ENCODE results near the gene VPS35L.

VPS35L gene

GRCh38 chr16:19595043-19595767, 39.7 kb downstream of the VPS35L start:
- Histone ChIP-seq H3K27me3 (ENCODE audit: control insufficient read depth in 1 of 2, insufficient read depth in 2 of 2, low read length in 2 of 2) (no peaks in the 10 kb centered on the region), H3K9me3 (ENCODE audit: control insufficient read depth in 2 of 2, low read length in 2 of 2) (no peaks in the 10 kb centered on the region), H3K9ac (ENCODE audit: low read length in 2 of 2) (no peak overlapping the region), H3K36me3 (ENCODE audit: control insufficient read depth in 2 of 2, insufficient read depth in 2 of 2, low read length in 2 of 2) (peaks cover 11 to 24% of the 10 kb centered on the region in 2 donors), H3K4me3 (ENCODE audit: low read length in 2 of 2) (no peak overlapping the region), H3K27ac (ENCODE audit: low read length) (peak overlapping the region; percentile 18), H3K4me1 (ENCODE audit: control insufficient read depth, insufficient read depth, low read length) (peaks cover 6% of the 10 kb centered on the region)

GRCh38 chr16:19598805-19599510, 43.5 kb downstream of the VPS35L start:
- Histone ChIP-seq H3K4me1 (ENCODE audit: control insufficient read depth, insufficient read depth, low read length) (peaks cover 6% of the 10 kb centered on the region), H3K9ac (ENCODE audit: low read length in 2 of 2) (no peak overlapping the region), H3K27me3 (ENCODE audit: control insufficient read depth in 1 of 2, insufficient read depth in 2 of 2, low read length in 2 of 2) (no peaks in the 10 kb centered on the region), H3K36me3 (ENCODE audit: control insufficient read depth in 2 of 2, insufficient read depth in 2 of 2, low read length in 2 of 2) (peaks cover 7 to 23% of the 10 kb centered on the region in 2 donors), H3K27ac (ENCODE audit: low read length) (no peak overlapping the region), H3K9me3 (ENCODE audit: control insufficient read depth in 2 of 2, low read length in 2 of 2) (no peaks in the 10 kb centered on the region), H3K4me3 (ENCODE audit: low read length in 2 of 2) (no peak overlapping the region)

DNA sequence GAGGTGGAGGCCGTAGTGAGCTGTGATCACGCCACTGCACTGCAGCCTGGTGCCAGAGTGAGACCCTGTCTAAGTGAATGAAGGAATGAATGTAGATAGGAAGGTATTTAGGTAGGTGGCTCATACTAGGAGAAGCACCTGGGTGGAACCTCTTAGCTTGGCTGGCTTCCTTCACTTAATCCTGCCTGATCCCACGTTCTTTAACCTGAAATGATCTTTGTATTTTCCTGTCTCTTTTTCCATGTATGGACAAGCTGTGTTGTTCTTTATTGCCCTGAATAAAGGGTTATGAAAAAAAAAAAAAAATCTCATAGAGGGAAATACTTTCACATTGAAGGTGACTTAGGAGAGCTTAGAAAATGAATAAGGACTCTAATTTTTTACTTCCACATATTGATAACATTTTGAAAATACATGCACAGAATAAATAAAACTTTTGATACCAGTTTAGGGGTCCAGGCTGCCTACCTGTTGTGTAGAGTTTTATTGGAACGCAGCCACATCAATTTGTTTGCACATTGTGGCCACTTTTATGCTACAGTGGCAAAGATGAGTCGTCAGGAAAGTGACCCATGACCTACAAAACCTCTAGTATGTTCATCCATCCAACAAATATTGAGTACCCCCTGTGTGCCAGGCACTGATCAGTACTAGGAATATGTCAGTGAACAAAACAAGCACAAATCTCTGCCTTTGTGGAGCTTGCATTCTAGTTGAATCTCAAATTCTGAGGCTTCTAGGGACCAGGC, 44.6 kb downstream of the VPS35L start:
- Histone ChIP-seq H3K27ac (ENCODE audit: low read length) (no peak overlapping the region), H3K27me3 (ENCODE audit: control insufficient read depth in 1 of 2, insufficient read depth in 2 of 2, low read length in 2 of 2) (no peaks in the 10 kb centered on the region), H3K4me1 (ENCODE audit: control insufficient read depth, insufficient read depth, low read length) (peaks cover 4% of the 10 kb centered on the region), H3K36me3 (ENCODE audit: control insufficient read depth in 2 of 2, insufficient read depth in 2 of 2, low read length in 2 of 2) (peaks cover 7 to 22% of the 10 kb centered on the region in 2 donors), H3K9me3 (ENCODE audit: control insufficient read depth in 2 of 2, low read length in 2 of 2) (no peaks in the 10 kb centered on the region), H3K9ac (ENCODE audit: low read length in 2 of 2) (no peak overlapping the region), H3K4me3 (ENCODE audit: low read length in 2 of 2) (no peak overlapping the region)

DNA sequence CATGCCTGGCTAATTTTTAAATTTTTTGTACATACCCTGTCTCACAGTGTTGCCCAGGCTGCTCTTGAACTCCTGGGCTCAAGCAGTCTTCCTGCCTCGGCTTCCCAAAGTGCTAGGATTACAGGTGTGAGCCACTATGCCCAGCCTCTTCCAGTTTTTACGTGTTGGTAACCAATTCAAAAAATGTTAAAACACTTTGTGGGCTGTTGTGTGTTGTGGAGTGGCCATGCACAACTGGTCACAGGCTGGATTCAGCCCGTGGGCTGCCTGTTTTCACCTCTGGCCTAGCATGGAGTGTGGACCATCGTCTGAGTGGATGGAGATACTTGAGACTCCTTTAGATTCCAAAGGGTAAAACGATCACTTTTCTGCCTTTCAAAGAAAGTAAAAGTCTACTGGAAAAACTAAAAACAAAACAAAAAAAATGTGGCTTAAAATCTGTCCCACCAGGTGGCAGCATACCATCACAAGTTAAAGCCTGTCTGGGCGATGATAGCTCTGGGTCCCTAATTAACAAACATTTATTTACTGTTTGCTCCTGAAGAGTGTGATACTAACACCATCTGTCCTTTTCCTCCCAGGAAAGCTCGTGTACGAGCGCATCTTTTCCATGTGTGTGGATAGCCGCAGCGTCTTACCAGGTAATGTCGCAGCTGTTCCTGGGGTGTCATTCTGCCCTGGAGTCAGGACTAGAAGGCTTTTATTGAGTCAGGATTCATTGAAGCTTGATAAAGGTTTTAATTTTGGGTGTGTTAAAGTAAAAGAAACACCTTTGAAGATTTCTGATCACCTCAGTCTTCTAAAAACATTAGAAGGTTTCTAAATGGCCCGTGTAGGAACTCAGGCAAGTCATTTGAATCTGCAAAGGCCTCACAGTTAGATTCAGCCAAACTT, 45.8 kb downstream of the VPS35L start:
- H3K27ac ChIP-seq (ENCODE audit: low read length) = no peak overlapping the region
- no peaks in the 10 kb centered on the region for H3K27me3 ChIP-seq (ENCODE audit: control insufficient read depth in 1 of 2, insufficient read depth in 2 of 2, low read length in 2 of 2)

DNA sequence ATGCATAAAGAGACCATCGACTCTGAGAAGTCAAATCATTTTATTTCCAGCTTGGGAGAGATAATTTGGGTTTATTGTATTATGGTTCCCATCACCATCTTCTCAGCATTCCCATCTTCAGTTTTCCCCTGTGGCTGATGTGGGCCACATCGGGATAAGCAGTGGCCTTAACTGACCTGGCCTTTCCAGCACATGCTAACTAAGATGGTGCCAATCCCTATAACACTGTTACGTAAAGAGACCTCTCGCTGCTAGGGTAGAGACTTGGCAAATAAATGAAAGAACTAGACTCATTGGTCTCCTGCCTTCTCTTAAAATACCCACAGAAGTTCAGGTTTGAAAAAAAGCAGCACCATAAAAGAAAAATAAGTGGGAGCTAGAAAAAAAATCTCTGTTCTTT, 49.4 kb downstream of the VPS35L start:
- Histone ChIP-seq H3K36me3 (ENCODE audit: control insufficient read depth in 2 of 2, insufficient read depth in 2 of 2, low read length in 2 of 2) (peaks cover 25 to 29% of the 10 kb centered on the region in 2 donors), H3K9me3 (ENCODE audit: control insufficient read depth in 2 of 2, low read length in 2 of 2) (no peaks in the 10 kb centered on the region), H3K9ac (ENCODE audit: low read length in 2 of 2) (no peak overlapping the region), H3K4me3 (ENCODE audit: low read length in 2 of 2) (no peak overlapping the region), H3K27me3 (ENCODE audit: control insufficient read depth in 1 of 2, insufficient read depth in 2 of 2, low read length in 2 of 2) (no peaks in the 10 kb centered on the region), H3K27ac (ENCODE audit: low read length) (no peak overlapping the region), H3K4me1 (ENCODE audit: control insufficient read depth, insufficient read depth, low read length) (no peaks in the 10 kb centered on the region)

More for the DNA sequence above, 45.8 kb downstream of the VPS35L start:
- Histone ChIP-seq H3K9me3 (ENCODE audit: control insufficient read depth in 2 of 2, low read length in 2 of 2) (no peaks in the 10 kb centered on the region), H3K4me3 (ENCODE audit: low read length in 2 of 2) (no peak overlapping the region), H3K4me1 (ENCODE audit: control insufficient read depth, insufficient read depth, low read length) (no peaks in the 10 kb centered on the region), H3K9ac (ENCODE audit: low read length in 2 of 2) (no peak overlapping the region), H3K36me3 (ENCODE audit: control insufficient read depth in 2 of 2, insufficient read depth in 2 of 2, low read length in 2 of 2) (peaks cover 7 to 21% of the 10 kb centered on the region in 2 donors)

DNA sequence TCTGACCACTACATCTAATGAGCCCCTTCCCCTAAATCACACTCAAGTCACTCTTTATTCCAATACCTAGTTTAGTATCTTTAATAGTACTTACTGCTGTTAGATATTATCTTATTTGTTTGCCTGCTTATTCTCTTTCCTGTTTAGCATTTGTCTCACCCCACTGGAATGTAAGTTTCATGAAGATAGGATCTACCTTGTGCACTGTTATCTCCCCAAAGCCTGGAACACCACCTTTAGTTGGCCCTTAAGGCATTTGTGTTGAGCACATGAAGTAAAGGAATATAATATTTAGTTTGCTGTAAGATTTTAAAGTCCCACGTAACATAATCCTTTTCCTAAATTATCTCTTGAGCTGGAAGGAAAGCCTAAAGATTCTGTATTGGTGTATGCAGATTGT, 50.2 kb downstream of the VPS35L start:
- H3K4me3 ChIP-seq (ENCODE audit: low read length in 2 of 2) = no peak overlapping the region
- H3K27me3 ChIP-seq (ENCODE audit: control insufficient read depth in 1 of 2, insufficient read depth in 2 of 2, low read length in 2 of 2) = no peaks in the 10 kb centered on the region
- peaks cover 28 to 31% of the 10 kb centered on the region in 2 donors for H3K36me3 ChIP-seq (ENCODE audit: control insufficient read depth in 2 of 2, insufficient read depth in 2 of 2, low read length in 2 of 2)
- H3K9ac ChIP-seq (ENCODE audit: low read length in 2 of 2) = no peak overlapping the region
- no peaks in the 10 kb centered on the region for H3K9me3 ChIP-seq (ENCODE audit: control insufficient read depth in 2 of 2, low read length in 2 of 2)
- H3K4me1 ChIP-seq (ENCODE audit: control insufficient read depth, insufficient read depth, low read length) = no peaks in the 10 kb centered on the region
- no peak overlapping the region for H3K27ac ChIP-seq (ENCODE audit: low read length)

GRCh38 chr16:19607616-19608280, 52.2 kb downstream of the VPS35L start:
- H3K9me3 ChIP-seq (ENCODE audit: control insufficient read depth in 2 of 2, low read length in 2 of 2) = no peaks in the 10 kb centered on the region
- H3K27ac ChIP-seq (ENCODE audit: low read length) = no peak overlapping the region
- H3K9ac ChIP-seq (ENCODE audit: low read length in 2 of 2) = no peak overlapping the region
- H3K4me1 ChIP-seq (ENCODE audit: control insufficient read depth, insufficient read depth, low read length) = no peaks in the 10 kb centered on the region
- no peak overlapping the region for H3K4me3 ChIP-seq (ENCODE audit: low read length in 2 of 2)
- peaks cover 31 to 35% of the 10 kb centered on the region in 2 donors for H3K36me3 ChIP-seq (ENCODE audit: control insufficient read depth in 2 of 2, insufficient read depth in 2 of 2, low read length in 2 of 2)
- no peaks in the 10 kb centered on the region for H3K27me3 ChIP-seq (ENCODE audit: control insufficient read depth in 1 of 2, insufficient read depth in 2 of 2, low read length in 2 of 2)

- H3K9me3 ChIP-seq (ENCODE audit: control insufficient read depth in 2 of 2, low read length in 2 of 2) = no peaks in the 10 kb centered on the region
- no peak overlapping the region for H3K4me3 ChIP-seq (ENCODE audit: low read length in 2 of 2)
- H3K27me3 ChIP-seq (ENCODE audit: control insufficient read depth in 1 of 2, insufficient read depth in 2 of 2, low read length in 2 of 2) = no peaks in the 10 kb centered on the region
- H3K27ac ChIP-seq (ENCODE audit: low read length) = no peak overlapping the region
- H3K4me1 ChIP-seq (ENCODE audit: control insufficient read depth, insufficient read depth, low read length) = no peaks in the 10 kb centered on the region
- no peak overlapping the region for H3K9ac ChIP-seq (ENCODE audit: low read length in 2 of 2)
- peaks cover 31 to 39% of the 10 kb centered on the region in 2 donors for H3K36me3 ChIP-seq (ENCODE audit: control insufficient read depth in 2 of 2, insufficient read depth in 2 of 2, low read length in 2 of 2)
Observed at GRCh38 chr16:19609359-19609758, 53.9 kb downstream of the VPS35L start.

- Histone ChIP-seq H3K27ac (ENCODE audit: low read length) (no peak overlapping the region), H3K9ac (ENCODE audit: low read length in 2 of 2) (no peak overlapping the region), H3K4me1 (ENCODE audit: control insufficient read depth, insufficient read depth, low read length) (no peaks in the 10 kb centered on the region), H3K36me3 (ENCODE audit: control insufficient read depth in 2 of 2, insufficient read depth in 2 of 2, low read length in 2 of 2) (peaks cover 31 to 37% of the 10 kb centered on the region in 2 donors), H3K4me3 (ENCODE audit: low read length in 2 of 2) (no peak overlapping the region), H3K9me3 (ENCODE audit: control insufficient read depth in 2 of 2, low read length in 2 of 2) (no peaks in the 10 kb centered on the region), H3K27me3 (ENCODE audit: control insufficient read depth in 1 of 2, insufficient read depth in 2 of 2, low read length in 2 of 2) (no peaks in the 10 kb centered on the region)
Observed at GRCh38 chr16:19610200-19610599, 54.7 kb downstream of the VPS35L start.

DNA sequence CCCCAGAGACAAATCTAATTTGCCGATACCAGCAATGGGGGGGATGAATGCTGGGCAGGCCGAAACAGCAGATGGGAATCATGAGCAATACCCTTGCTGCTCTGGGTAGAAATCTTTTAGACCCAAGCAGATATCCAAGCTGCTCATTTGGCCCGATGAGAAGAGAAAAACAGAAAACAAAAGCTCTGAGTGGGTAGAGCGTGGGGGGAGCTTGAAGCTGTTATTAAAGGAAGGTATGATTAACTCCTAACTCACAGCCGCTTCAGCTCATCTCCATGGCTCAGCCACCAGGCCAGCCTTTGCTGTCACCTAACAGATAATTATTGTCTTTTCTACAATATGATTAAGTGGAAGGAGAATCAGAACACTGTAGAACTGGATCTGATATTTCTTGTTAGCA, 58.3 kb downstream of the VPS35L start:
- Histone ChIP-seq H3K4me1 (ENCODE audit: control insufficient read depth, insufficient read depth, low read length) (no peaks in the 10 kb centered on the region), H3K9ac (ENCODE audit: low read length in 2 of 2) (no peak overlapping the region), H3K4me3 (ENCODE audit: low read length in 2 of 2) (no peak overlapping the region), H3K27me3 (ENCODE audit: control insufficient read depth in 1 of 2, insufficient read depth in 2 of 2, low read length in 2 of 2) (no peaks in the 10 kb centered on the region), H3K9me3 (ENCODE audit: control insufficient read depth in 2 of 2, low read length in 2 of 2) (no peaks in the 10 kb centered on the region), H3K27ac (ENCODE audit: low read length) (no peak overlapping the region), H3K36me3 (ENCODE audit: control insufficient read depth in 2 of 2, insufficient read depth in 2 of 2, low read length in 2 of 2) (peaks cover 29 to 46% of the 10 kb centered on the region in 2 donors)
